GM12891 (cell line): ENCODE data around the gene GABRB1.
A peak's percentile ranks its signal among the peaks of the same experiment; 100 is the strongest.

Source experiments
- POLR2A ChIP-seq: IDR thresholded peaks from 2 replicates; pipeline ENCODE4 v1.6.1; 2011; ENCODE audit warnings: low read depth, low read length, control low read depth
- POLR2AphosphoS5 ChIP-seq: IDR thresholded peaks from 2 replicates; pipeline ENCODE4 v1.6.1; 2011; ENCODE audit warnings: low read depth, low read length, control low read depth
- POU2F2 ChIP-seq: IDR thresholded peaks from 2 replicates; pipeline ENCODE4 v1.6.1; 2011; ENCODE audit warnings: low read depth, mild to moderate bottlenecking, control low read depth, low read length, moderate library complexity
- SPI1 ChIP-seq: IDR thresholded peaks from 2 replicates; pipeline ENCODE4 v1.6.1; 2011; ENCODE audit warnings: low read depth, low read length, control low read depth

- TF ChIP-seq POLR2AphosphoS5: no peak
- TF ChIP-seq POLR2A: no peak
- TF ChIP-seq SPI1: 0 out of 2 replicates have a peak, but pooled peaks have one; percentile 5
- no peak for TF ChIP-seq POU2F2
Observed at GRCh38 chr4:47010912-47011446, 20.4 kb upstream of the GABRB1 start.
